ENCODE data around the gene OR6C4.
"Not testable (repeated sequence)": the region's sequence is repeated elsewhere in the genome, so short reads cannot be mapped to it uniquely, and the experiment has no call there.

Gene OR6C4

DNA sequence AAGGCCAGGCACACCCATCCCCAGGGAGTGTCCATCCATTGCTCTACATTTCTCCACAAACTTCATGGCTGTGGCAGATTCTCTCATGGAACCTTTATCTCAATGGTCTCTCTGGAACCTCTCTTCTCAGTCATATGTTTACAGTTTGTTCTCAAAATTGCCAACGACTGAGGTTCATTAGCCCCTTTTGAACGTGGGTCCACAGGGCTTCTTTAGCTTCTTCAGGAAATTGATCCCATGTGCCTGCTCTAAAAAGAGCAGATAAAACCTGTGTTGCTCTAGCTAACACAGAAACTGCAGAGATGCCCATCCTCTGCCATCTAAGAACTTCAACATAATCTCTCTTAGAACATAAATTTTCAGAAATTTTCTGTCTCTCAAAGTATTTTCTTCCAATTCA lies at the start of gene OR6C4:
Gene OR6C4, plus strand, starts transcription at position 301 of the 400 bp plus-strand sequence. CDS start 1,625 bp downstream, outside the sequence.
- DNase-seq (ENCODE audit: low spot score): no peak

GRCh38 chr12:55499810-55500252 lies 49.6 kb upstream of the OR6C4 start:
- DNase-seq (ENCODE audit: low spot score): no peak

DNA sequence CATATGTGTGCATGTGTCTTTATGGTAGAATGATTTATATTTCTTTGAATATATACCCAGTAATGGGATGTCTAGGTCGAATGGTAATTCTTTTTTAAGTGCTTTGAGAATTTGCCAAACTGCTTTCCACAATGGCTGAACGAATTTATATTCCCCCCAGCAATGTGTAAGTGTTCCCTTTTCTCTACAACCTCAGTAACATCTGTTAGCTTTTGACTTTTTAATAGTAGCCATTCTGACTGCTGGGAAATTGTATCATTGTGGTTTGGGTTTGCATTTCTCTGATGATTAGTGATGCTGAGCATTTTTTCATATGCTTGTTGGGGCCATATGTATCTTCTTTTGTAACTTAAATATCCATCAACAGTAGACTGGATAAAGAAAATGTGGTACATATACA lies 47.8 kb upstream of the OR6C4 start:
- no peak for DNase-seq (ENCODE audit: low spot score)

- no peak for DNase-seq (ENCODE audit: low spot score)
These were observed 33.7 kb upstream of the OR6C4 start for GRCh38 chr12:55515696-55516095.

- no peak for DNase-seq (ENCODE audit: low spot score)
These were observed 33.0 kb upstream of the OR6C4 start for GRCh38 chr12:55516391-55516790.

DNA sequence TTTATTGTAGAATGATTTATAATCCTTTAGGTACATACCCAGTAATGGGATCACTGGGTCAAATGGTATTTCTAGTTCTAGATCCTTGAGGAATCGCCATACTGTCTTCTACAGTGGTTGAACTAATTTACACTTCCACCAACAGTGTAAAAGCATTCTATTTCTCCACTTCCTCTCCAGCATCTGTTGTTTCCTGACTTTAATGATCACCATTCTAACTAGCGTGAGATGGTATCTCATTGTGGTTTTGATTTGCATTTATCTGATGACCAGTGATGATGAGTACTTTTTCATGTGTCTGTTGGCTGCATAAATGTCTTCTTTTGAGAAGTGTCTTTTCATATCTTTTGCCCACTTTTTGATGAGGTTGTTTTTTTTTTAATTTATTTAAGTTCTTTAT lies 1.2 kb upstream of the OR6C4 start:
- DNase-seq (ENCODE audit: low spot score): not testable (repeated sequence)

- DNase-seq (ENCODE audit: low spot score): no peak
These were observed 646 bp upstream of the OR6C4 start for GRCh38 chr12:55548756-55549155.

DNA sequence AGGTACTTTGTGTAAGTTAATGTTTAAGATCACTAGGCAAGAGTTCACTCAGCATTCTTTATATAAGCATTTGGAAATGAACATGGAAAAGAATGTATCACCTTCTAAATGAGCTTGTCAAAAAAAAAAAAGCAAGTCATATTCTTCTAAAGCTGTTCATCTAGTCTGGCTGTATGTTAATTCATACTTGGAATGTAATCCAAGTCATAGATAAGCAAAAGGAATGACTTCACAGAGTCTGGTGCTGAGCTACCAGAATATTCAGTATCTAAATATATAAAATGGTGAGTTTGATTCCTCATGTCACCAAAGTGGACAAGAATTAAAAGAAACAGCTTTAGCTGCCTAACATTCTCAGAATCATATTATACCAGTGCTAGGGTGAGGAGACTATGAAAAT lies 4.9 kb downstream of the OR6C4 start:
- no peak for DNase-seq (ENCODE audit: low spot score)

DNA sequence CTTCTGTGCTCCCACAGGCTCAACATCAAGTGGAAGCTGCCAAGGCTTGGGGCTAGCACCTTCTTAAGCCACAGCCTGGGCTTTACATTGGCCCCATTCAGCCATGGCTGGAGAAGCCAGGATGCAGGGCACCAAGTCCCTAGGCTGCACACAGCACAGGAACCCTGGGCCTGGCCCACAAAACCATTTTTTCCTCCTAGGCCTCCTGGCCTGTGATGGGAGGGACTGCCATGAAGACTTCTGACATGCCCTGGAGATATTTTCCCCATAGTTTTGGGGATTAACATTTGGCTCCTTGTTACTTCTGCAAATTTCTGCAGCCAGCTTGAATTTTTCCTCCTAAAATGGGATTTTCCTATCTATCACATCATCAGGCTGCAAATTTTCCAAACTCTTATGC lies 20.7 kb downstream of the OR6C4 start:
- not testable (repeated sequence) for DNase-seq (ENCODE audit: low spot score)

DNA sequence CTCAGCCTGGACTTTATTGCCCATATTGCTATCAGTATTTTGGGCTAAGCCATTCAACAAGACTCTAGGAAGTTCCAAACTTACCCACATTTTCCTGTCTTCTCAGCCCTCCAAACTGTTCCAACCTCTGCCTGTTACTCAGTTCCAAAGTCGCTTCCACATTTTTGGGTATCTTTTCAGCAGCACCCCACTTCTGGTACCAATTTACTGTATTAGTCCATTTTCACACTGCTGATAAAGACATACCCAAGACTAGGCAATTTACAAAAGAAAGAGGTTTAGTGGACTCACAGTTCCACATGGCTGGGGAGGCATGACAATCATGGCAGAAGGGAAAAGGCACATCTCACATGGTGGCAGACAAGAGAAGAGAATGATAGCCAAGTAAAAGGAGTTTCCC lies 21.3 kb downstream of the OR6C4 start:
- not testable (repeated sequence) for DNase-seq (ENCODE audit: low spot score)

DNA sequence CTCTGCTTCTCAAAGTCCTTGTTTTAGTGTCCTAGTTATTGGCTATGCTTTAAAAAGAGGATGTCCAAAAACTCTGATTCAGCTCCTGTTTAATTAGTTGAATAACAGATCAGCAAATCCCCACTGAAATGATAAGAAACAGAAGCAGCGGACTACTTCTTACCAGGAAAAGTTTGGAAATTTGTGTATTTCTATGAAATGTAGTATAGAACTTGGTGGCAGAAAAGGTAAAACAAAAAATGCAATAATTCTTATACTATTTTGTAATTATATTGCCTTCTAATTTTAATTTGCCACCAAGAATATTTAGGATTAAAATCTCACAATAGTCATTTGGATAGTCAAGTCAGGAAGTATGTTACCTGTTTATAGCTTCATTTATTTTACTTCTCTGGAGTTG lies 22.8 kb downstream of the OR6C4 start, which contains the start of gene OR2AP1:
Gene OR2AP1, plus strand, starts transcription at position 301 of the 400 bp plus-strand sequence. CDS start 1,947 bp downstream, outside the sequence.
- no peak for DNase-seq (ENCODE audit: low spot score)

DNA sequence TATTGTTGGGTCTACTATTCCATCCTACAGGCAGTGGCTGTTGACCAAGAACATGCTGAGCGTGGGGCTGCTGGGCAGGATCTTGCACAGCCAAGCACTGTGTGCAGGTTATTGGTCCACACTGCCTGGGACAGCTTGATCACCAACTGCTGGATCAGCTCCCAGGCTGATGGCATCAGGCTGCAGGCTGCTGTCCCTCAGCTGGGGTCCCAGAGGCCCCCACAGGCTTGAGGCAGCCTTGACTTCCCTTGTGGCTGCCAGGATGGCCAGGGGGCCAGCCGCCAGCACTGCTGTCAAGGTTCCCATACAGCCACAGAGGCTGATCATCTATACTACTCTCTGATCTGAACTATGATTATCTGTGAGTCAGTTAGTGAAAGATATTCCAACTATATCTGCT lies 32.7 kb downstream of the OR6C4 start:
- no peak for DNase-seq (ENCODE audit: low spot score)

DNA sequence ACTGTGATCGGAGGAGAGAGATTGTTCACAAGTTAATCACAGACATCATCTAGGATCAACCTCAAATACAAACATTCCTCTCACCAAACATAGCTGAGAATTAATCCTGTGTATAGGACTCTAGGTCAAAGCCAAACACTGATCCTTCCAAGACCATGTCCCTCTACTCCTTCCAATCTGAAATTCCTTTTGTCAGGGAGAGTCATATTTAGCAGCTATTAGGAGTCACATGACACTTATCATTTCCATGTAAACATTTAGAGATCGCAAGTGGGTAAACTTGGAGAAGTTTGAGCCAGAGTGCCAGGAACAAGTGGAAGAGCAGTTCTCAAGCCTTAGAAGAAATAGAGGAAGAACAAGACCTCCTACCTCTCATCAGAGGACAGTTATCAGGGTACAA lies 36.4 kb downstream of the OR6C4 start:
- DNase-seq (ENCODE audit: low spot score): no peak

DNA sequence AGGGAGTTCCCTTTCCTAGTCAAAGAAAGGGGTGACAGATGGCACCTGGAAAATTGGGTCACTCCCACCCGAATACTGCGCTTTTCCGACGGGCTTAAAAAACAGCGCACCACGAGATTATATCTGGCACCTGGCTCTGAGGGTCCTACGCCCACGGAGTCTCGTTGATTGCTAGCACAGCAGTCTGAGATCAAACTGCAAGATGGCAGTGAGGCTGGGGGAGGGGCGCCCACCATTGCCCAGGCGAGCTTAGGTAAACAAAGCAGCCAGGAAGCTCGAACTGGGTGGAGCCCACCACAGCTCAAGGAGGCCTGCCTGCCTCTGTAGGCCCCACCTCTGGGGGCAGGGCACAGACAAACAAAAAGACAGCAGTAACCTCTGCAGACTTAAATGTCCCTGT lies 40.8 kb downstream of the OR6C4 start:
- DNase-seq (ENCODE audit: low spot score): not testable (repeated sequence)
